Uterus (tissue), 4 donors: ENCODE measurements around the gene CAPN9. TPM values are rescaled to one million over a fixed set of nuclear protein-coding genes. Genes with fewer than 3 reads are reported as not detected.

Experiments used
- DNase-seq, 2 donors: peaks; one replicate each; pipeline ENCODE4 v3.0.0-alpha.2; 2019 to 2020
- H3K27ac ChIP-seq, 2 donors: fragments of 200-600 bp; sonication (generic); 1 replicate in 1 of 2; 2 replicates in 1 of 2; pipeline ENCODE4 v1.5.1; 2016 to 2018
- H3K27me3 ChIP-seq, 2 donors: fragments of 200-600 bp; sonication (generic); one replicate each; pipeline ENCODE4 v1.5.1; 2018 to 2019; ENCODE audit warnings: control low read depth in 1 of 2
- H3K36me3 ChIP-seq, 2 donors: fragments of 200-600 bp; sonication (generic); one replicate each; pipeline ENCODE4 v1.5.1; 2019; ENCODE audit warnings: control low read depth in 1 of 2
- H3K4me1 ChIP-seq, 2 donors: fragments of 200-600 bp; sonication (generic); one replicate each; pipeline ENCODE4 v1.5.1; 2018 to 2019; ENCODE audit warnings: control low read depth in 1 of 2
- H3K4me3 ChIP-seq, 2 donors: fragments of 200-600 bp; sonication (generic); 1 replicate in 1 of 2; 2 replicates in 1 of 2; pipeline ENCODE4 v1.5.1; 2018 to 2019; ENCODE audit warnings: mild to moderate bottlenecking in 1 of 2
- H3K9me3 ChIP-seq, 2 donors: fragments of 200-600 bp; sonication (generic); one replicate each; pipeline ENCODE4 v1.5.1; 2019; ENCODE audit warnings: control low read depth in 1 of 2
- POLR2A ChIP-seq, 2 donors: fragments of 450-650 bp; IDR thresholded peaks; one replicate each; pipeline ENCODE4 v1.6.1; 2016; ENCODE audit warnings: antibody characterized with exemption in 2 of 2, mild to moderate bottlenecking in 1 of 2, moderate library complexity in 1 of 2
- intact Hi-C: fragments of 100-400 bp; cut with DNase I; formaldehyde crosslinking; loops from one replicate; pipeline ENCODE4 v1.15.1; 2023; ENCODE audit warnings: low total_unique reads
- total RNA-seq, 4 donors: library from RNA; depleted of rRNA in 3 of 4; stranded (reverse); fragments of >200 nt in 3 of 4; gene quantifications; one replicate each; pipeline versions ENCODE4 v1.1.0 to v1.2.4, GENCODE V29; 2014 to 2023
- TF ChIP-seq, protein P1 (sequence below), 4 experiments: fragments of 200-600 bp in 2 of 4; fragments of 450-650 bp in 2 of 4; sonication (generic) in 2 of 4; IDR thresholded peaks; one replicate each; pipeline ENCODE4 v1.5.1; 2016 to 2019; ENCODE audit warnings: antibody characterized with exemption in 4 of 4, mild to moderate bottlenecking in 2 of 4, moderate library complexity in 1 of 4
- donor health status: DM: yes; HTN: yes; CAD: no.

CAPN9 gene
- total RNA-seq, 4 donors from 2014 or later = 0.41 TPM; not detected in 3

DNA sequence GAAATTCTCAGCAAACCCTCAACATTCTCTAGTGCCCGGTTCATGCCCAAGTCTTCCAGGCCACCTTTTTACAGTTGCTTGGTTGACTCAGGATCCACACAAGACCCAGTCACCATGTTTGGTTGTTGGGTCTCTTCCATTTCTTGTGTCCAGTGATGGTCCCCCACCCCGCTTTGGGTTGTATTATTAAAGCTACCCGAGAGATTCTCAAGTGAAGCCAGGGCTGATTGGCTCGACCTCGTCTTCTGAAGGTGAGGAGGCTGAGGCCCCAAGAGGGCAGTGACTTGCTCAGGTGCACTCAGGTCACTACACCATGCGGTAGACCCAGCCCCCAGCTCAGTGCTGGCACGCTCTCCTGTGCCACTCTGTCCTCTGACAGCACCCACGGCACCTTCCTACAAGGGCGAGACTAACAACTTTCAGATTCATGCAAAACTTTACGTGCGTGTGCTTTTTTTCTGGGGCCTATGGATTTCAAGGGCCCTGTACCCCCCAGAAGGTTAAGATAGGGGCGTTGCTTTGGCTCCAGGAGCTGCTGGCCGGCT, 50.3 kb downstream of the CAPN9 start:
- no peaks in the 10 kb centered on the region for H3K9me3 ChIP-seq
- TF ChIP-seq, protein P1, sequence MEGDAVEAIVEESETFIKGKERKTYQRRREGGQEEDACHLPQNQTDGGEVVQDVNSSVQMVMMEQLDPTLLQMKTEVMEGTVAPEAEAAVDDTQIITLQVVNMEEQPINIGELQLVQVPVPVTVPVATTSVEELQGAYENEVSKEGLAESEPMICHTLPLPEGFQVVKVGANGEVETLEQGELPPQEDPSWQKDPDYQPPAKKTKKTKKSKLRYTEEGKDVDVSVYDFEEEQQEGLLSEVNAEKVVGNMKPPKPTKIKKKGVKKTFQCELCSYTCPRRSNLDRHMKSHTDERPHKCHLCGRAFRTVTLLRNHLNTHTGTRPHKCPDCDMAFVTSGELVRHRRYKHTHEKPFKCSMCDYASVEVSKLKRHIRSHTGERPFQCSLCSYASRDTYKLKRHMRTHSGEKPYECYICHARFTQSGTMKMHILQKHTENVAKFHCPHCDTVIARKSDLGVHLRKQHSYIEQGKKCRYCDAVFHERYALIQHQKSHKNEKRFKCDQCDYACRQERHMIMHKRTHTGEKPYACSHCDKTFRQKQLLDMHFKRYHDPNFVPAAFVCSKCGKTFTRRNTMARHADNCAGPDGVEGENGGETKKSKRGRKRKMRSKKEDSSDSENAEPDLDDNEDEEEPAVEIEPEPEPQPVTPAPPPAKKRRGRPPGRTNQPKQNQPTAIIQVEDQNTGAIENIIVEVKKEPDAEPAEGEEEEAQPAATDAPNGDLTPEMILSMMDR (IDR thresholded peaks at IDR 0.05) = no peak
- TF ChIP-seq POLR2A (IDR thresholded peaks at IDR 0.05) = no peak
- H3K36me3 ChIP-seq = no peaks in the 10 kb centered on the region
- intact Hi-C loops = loop anchor here (10.0 kb wide), 1 partner anchor 417 kb away; no protein-coding TSS in a partner anchor
- no peaks in the 10 kb centered on the region for H3K27me3 ChIP-seq
- H3K27ac ChIP-seq = no peak overlapping the region
- no peak for DNase-seq
- no peaks in the 10 kb centered on the region for H3K4me1 ChIP-seq
- H3K4me3 ChIP-seq = no peak overlapping the region

DNA sequence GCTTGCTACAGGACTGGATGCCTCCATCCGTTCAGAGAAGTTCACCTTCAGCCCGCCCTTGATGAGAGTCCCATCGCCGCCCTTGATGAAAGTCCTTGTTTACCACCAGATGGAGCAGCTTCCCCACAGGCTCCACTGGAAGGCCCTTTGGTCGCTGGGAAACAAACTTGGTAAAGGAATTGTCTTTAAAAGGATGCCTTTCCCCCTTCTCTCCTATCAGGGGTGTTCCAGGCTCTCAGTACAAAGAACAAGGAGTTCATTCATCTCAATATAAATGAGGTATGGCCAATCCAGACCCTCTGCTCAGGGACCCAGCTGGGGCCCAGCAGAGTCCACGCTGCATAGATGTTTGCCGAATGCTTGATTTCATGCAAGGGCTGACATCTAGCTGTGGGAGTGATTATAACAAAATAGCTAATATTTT, 50.8 kb downstream of the CAPN9 start:
- intact Hi-C loops = loop anchor here (2.0 to 10.0 kb wide), 2 partner anchors 119 to 417 kb away; no protein-coding TSS in a partner anchor
- TF ChIP-seq, protein P1 (IDR thresholded peaks at IDR 0.05) = peak; percentile 74 to 85 (median 81)
- TF ChIP-seq POLR2A (IDR thresholded peaks at IDR 0.05) = no peak

DNA sequence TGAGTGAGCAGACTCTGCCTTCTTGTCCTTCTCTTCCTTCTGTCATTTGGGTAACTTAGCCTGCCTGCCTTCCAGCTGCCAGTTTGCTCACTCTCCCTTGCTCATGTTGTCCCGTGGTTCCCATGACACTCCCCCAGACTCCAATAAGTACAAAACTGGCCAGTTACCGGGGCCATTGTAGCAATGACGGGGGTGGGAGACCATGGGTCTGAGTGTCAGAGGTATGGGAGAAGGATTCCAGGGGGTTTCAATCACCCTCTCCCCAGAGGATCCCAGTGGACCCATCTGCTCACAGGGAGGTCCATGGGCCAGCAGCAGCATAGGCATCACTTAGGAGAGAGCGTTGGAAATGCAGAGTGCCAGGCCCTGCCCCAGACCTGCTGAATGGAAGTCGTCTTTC, 51.3 kb downstream of the CAPN9 start:
- no peaks in the 10 kb centered on the region for H3K27me3 ChIP-seq
- no peak for TF ChIP-seq POLR2A (IDR thresholded peaks at IDR 0.05)
- TF ChIP-seq, protein P1 (IDR thresholded peaks at IDR 0.05) = no peak
- no peak for DNase-seq
- no peak overlapping the region for H3K27ac ChIP-seq
- H3K4me1 ChIP-seq = no peaks in the 10 kb centered on the region
- no peaks in the 10 kb centered on the region for H3K9me3 ChIP-seq
- intact Hi-C loops = loop anchor here (2.0 to 10.0 kb wide), 2 partner anchors 118 to 416 kb away; no protein-coding TSS in a partner anchor
- H3K4me3 ChIP-seq = no peak overlapping the region
- no peaks in the 10 kb centered on the region for H3K36me3 ChIP-seq

More for the DNA sequence above, 50.8 kb downstream of the CAPN9 start:
- H3K27ac ChIP-seq = no peak overlapping the region
- H3K4me1 ChIP-seq = no peaks in the 10 kb centered on the region
- no peaks in the 10 kb centered on the region for H3K9me3 ChIP-seq
- peak; percentile 66 to 69 for DNase-seq
- no peak overlapping the region for H3K4me3 ChIP-seq
- no peaks in the 10 kb centered on the region for H3K27me3 ChIP-seq
- no peaks in the 10 kb centered on the region for H3K36me3 ChIP-seq

DNA sequence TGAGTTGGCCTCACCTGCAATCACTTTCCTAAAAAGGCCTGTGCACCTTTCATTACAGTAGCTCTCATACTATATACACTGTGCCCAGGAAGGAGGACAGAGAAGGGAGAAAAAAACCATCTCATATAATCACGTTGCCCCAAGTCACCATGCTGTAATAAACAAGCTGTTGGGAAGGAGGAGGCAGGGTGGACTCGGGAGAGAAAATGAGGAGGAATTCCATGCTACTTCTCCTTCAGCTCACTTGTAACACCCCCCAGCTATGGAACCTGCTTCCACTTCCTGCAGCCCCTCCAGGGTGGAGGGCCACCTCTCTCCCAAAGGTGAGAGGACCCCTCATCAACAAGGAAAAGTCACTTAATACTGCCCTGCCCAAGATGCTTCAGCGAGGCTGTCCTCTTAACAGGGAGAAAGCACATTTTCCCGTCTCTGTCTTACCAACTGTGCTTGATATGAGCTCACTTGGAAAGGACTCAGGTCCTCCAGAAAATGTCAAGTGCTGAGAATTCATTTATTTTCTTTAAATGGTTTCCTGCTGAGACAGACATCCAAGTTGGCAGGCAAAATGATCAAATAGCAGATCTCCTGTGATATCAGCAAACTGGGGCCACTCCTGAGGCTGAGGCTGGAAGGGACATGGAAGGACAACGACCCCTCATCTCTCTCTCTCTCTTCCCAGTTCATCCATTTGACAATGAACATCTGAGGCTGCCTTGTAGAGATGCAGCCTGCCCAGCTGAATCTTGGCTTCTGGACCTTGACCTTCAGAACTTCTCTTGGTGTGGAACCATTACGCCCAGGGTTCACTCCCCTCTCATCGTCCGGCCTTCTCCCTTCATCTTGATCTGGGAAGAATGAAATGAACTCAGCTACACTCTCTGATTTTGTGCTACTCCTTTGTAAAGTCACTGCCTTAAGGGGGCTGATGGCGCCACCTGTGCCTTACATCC, 54.0 kb downstream of the CAPN9 start:
- no peak overlapping the region for H3K27ac ChIP-seq
- DNase-seq = no peak
- H3K4me1 ChIP-seq = no peaks in the 10 kb centered on the region
- H3K9me3 ChIP-seq = no peaks in the 10 kb centered on the region
- TF ChIP-seq, protein P1 (IDR thresholded peaks at IDR 0.05) = no peak
- no peak for TF ChIP-seq POLR2A (IDR thresholded peaks at IDR 0.05)
- no peaks in the 10 kb centered on the region for H3K27me3 ChIP-seq
- no peak overlapping the region for H3K4me3 ChIP-seq
- H3K36me3 ChIP-seq = no peaks in the 10 kb centered on the region
- intact Hi-C loops = no loop called here

DNA sequence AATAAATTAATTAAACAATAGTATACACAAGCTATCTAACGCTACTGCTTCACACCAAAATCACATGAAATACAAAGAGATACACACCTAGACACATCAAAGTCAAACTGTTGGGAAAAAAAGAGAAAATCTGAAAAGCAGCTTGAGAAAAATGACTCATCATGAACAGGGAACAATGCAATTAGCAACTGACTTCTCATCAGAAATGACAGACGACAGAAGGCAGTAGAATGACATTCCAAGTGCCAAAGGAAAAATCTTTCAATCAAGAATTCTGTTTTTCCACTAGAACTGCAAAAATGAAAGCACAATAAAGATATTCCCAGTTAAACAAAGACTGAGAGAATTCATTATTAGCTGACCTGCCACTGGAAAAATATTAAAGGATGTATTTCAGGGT, 57.2 kb downstream of the CAPN9 start:
- H3K27me3 ChIP-seq = no peaks in the 10 kb centered on the region
- H3K4me1 ChIP-seq = no peaks in the 10 kb centered on the region
- no peak overlapping the region for H3K27ac ChIP-seq
- no peak for TF ChIP-seq POLR2A (IDR thresholded peaks at IDR 0.05)
- TF ChIP-seq, protein P1 (IDR thresholded peaks at IDR 0.05) = no peak
- no peaks in the 10 kb centered on the region for H3K36me3 ChIP-seq
- no peak overlapping the region for H3K4me3 ChIP-seq
- H3K9me3 ChIP-seq = no peaks in the 10 kb centered on the region
- intact Hi-C loops = no loop called here
- no peak for DNase-seq
